Measurements from ENCODE around the gene NCAN. TPM values are rescaled to one million over a fixed set of nuclear protein-coding genes. Genes with fewer than 3 reads are reported as not detected.

NCAN gene
- total RNA-seq, 6 experiments from 2014 or later = 0.04 to 0.07 (median 0.06) TPM; not detected in 2

GRCh38 chr19:19260417-19261214 is 48.9 kb downstream of the NCAN start:
- intact Hi-C loops (cut with DNase I) = no loop called here
- H3K4me3 ChIP-seq = no peak overlapping the region
- WGBS (ENCODE audit: insufficient coverage, low coverage, low lambda C conversion rate, missing lambda C conversion rate) = 78% methylated on average over 12 of the region's 36 CpGs
- no peaks in the 10 kb centered on the region for H3K4me1 ChIP-seq
- no peaks in the 10 kb centered on the region for H3K27me3 ChIP-seq
- H3K36me3 ChIP-seq = no peaks in the 10 kb centered on the region
- ATAC-seq (no peak), DNase-seq (no peak)
- TF ChIP-seq POLR2A (IDR thresholded peaks at IDR 0.05) = no peak
- TF ChIP-seq CTCF (IDR thresholded peaks at IDR 0.05) = no peak
- H3K27ac ChIP-seq = no peak overlapping the region
- no peaks in the 10 kb centered on the region for H3K9me3 ChIP-seq

- Histone ChIP-seq H3K4me3 (no peak overlapping the region), H3K4me1 (no peaks in the 10 kb centered on the region), H3K27ac (no peak overlapping the region), H3K36me3 (no peaks in the 10 kb centered on the region), H3K9me3 (no peaks in the 10 kb centered on the region), H3K27me3 (no peaks in the 10 kb centered on the region)
- ATAC-seq = no peak
- TF ChIP-seq POLR2A (IDR thresholded peaks at IDR 0.05) (no peak), CTCF (IDR thresholded peaks at IDR 0.05) (no peak)
- no peak for DNase-seq
- intact Hi-C loops (cut with DNase I) = no loop called here
- WGBS (ENCODE audit: insufficient coverage, low coverage, low lambda C conversion rate, missing lambda C conversion rate) = 14% methylated on average over 25 of the region's 52 CpGs
Measured at GRCh38 chr19:19261350-19262189, 49.8 kb downstream of the NCAN start.

GRCh38 chr19:19262190-19263057 is 50.7 kb downstream of the NCAN start:
- no peak for TF ChIP-seq POLR2A (IDR thresholded peaks at IDR 0.05)
- Histone ChIP-seq H3K27ac (no peak overlapping the region), H3K27me3 (no peaks in the 10 kb centered on the region), H3K36me3 (no peaks in the 10 kb centered on the region), H3K4me3 (no peak overlapping the region), H3K4me1 (no peaks in the 10 kb centered on the region), H3K9me3 (no peaks in the 10 kb centered on the region)
- ATAC-seq = no peak
- DNase-seq = no peak
- intact Hi-C loops (cut with DNase I) = no loop called here
- WGBS (ENCODE audit: insufficient coverage, low coverage, low lambda C conversion rate, missing lambda C conversion rate) = 22% methylated on average over 2 of the region's 31 CpGs

- WGBS (ENCODE audit: insufficient coverage, low coverage, low lambda C conversion rate, missing lambda C conversion rate) = 100% methylated on average over 1 of the region's 7 CpGs
- no peaks in the 10 kb centered on the region for H3K9me3 ChIP-seq
- TF ChIP-seq CTCF (IDR thresholded peaks at IDR 0.05) = no peak
- no peak for TF ChIP-seq POLR2A (IDR thresholded peaks at IDR 0.05)
- peaks cover 0 to 8% (median 3%) of the 10 kb centered on the region in 4 donors for H3K4me1 ChIP-seq
- H3K27ac ChIP-seq = no peak overlapping the region
- H3K36me3 ChIP-seq = no peaks in the 10 kb centered on the region
- no peaks in the 10 kb centered on the region for H3K27me3 ChIP-seq
- intact Hi-C loops (cut with DNase I) = no loop called here
- no peak for DNase-seq
- no peak overlapping the region for H3K4me3 ChIP-seq
- no peak for ATAC-seq
Measured at GRCh38 chr19:19263886-19264487, 52.2 kb downstream of the NCAN start.

All from right lobe of liver (tissue), 6 donors.